GM19240 (cell line): ENCODE measurements around the gene YIPF3.
"Not testable (repeated sequence)": the region's sequence is repeated elsewhere in the genome, so short reads cannot be mapped to it uniquely, and the experiment has no call there.

Experiments used
- DNase-seq: peaks from one replicate; pipeline ENCODE4 v3.0.0; 2011; ENCODE audit warnings: low spot score; ENCODE audit not compliant: insufficient read length

YIPF3 gene

GRCh38 chr6:43493230-43493629, 23.5 kb downstream of the YIPF3 start:
- DNase-seq, result no peak

GRCh38 chr6:43492673-43493072, 24.1 kb downstream of the YIPF3 start:
- DNase-seq, result no peak

- DNase-seq, result no peak
Measured at GRCh38 chr6:43491750-43492661, 24.7 kb downstream of the YIPF3 start.

- DNase-seq, result no peak
Measured at GRCh38 chr6:43490523-43490939, 26.2 kb downstream of the YIPF3 start.

GRCh38 chr6:43489277-43490072, 27.3 kb downstream of the YIPF3 start:
- DNase-seq, result no peak

GRCh38 chr6:43488667-43489276, 28.0 kb downstream of the YIPF3 start:
- DNase-seq, result no peak

GRCh38 chr6:43481591-43482236, 35.0 kb downstream of the YIPF3 start:
- no peak for DNase-seq

GRCh38 chr6:43481075-43481474, 35.7 kb downstream of the YIPF3 start:
- DNase-seq, result no peak

GRCh38 chr6:43478008-43478372, 38.7 kb downstream of the YIPF3 start:
- no peak for DNase-seq

GRCh38 chr6:43477235-43478007, 39.3 kb downstream of the YIPF3 start, which contains the start of gene TJAP1:
TSS of gene TJAP1 (plus strand) at chr6:43477570. CDS start at chr6:43499002, 21,432 bp downstream.
- peak; percentile 90 for DNase-seq

- no peak for DNase-seq
Measured at GRCh38 chr6:43476746-43477145, 40.0 kb downstream of the YIPF3 start.

- no peak for DNase-seq
Measured at GRCh38 chr6:43475516-43475915, 41.2 kb downstream of the YIPF3 start.

- DNase-seq, result no peak
Measured at GRCh38 chr6:43472515-43472914, 44.2 kb downstream of the YIPF3 start.

GRCh38 chr6:43471399-43471798, 45.3 kb downstream of the YIPF3 start:
- no peak for DNase-seq

- no peak for DNase-seq
Measured at GRCh38 chr6:43469947-43470346, 46.8 kb downstream of the YIPF3 start.

GRCh38 chr6:43468748-43469681, 47.7 kb downstream of the YIPF3 start:
- DNase-seq, result no peak

- no peak for DNase-seq
Measured at GRCh38 chr6:43468240-43468639, 48.5 kb downstream of the YIPF3 start.

- no peak for DNase-seq
Measured at GRCh38 chr6:43467752-43468151, 49.0 kb downstream of the YIPF3 start.

- DNase-seq, result not testable (repeated sequence)
Measured at GRCh38 chr6:43467265-43467664, 49.5 kb downstream of the YIPF3 start.
